GM19463 (cell line): ENCODE measurements around the gene C4orf50.

Experiments used
- ATAC-seq: cut with Tn5 transposase; IDR thresholded peaks from one replicate; pipeline ENCODE4 v1.9.1; 2021; ENCODE audit warnings: mild to moderate bottlenecking, moderate library complexity; ENCODE audit not compliant: unreplicated experiment

The C4orf50 gene

GRCh38 chr4:6044276-6044675 is 26.0 kb upstream of the C4orf50 start:
- ATAC-seq, result no peak

- no peak for ATAC-seq
Measured at GRCh38 chr4:6043843-6044242, 25.6 kb upstream of the C4orf50 start.

- ATAC-seq, result no peak
Measured at GRCh38 chr4:6043188-6043587, 25.0 kb upstream of the C4orf50 start.

GRCh38 chr4:6042293-6043063 is 24.2 kb upstream of the C4orf50 start:
- ATAC-seq, result no peak

GRCh38 chr4:6041800-6042199 is 23.6 kb upstream of the C4orf50 start:
- no peak for ATAC-seq

GRCh38 chr4:6038711-6039110 is 20.5 kb upstream of the C4orf50 start:
- ATAC-seq, result no peak

- ATAC-seq, result no peak
Measured at GRCh38 chr4:6035786-6036185, 17.6 kb upstream of the C4orf50 start.

- ATAC-seq, result no peak
Measured at GRCh38 chr4:6033381-6033780, 15.2 kb upstream of the C4orf50 start.

GRCh38 chr4:6032249-6033244 is 14.3 kb upstream of the C4orf50 start:
- ATAC-seq, result no peak

GRCh38 chr4:6031846-6032245 is 13.6 kb upstream of the C4orf50 start:
- ATAC-seq, result no peak

GRCh38 chr4:6030679-6031078 is 12.4 kb upstream of the C4orf50 start:
- no peak for ATAC-seq

GRCh38 chr4:6029254-6029653 is 11.0 kb upstream of the C4orf50 start:
- ATAC-seq, result no peak

- no peak for ATAC-seq
Measured at GRCh38 chr4:6028168-6028567, 9.9 kb upstream of the C4orf50 start.

- ATAC-seq, result no peak
Measured at GRCh38 chr4:6027392-6027791, 9.2 kb upstream of the C4orf50 start.

- no peak for ATAC-seq
Measured at GRCh38 chr4:6024313-6024960, 6.2 kb upstream of the C4orf50 start.

- ATAC-seq, result no peak
Measured at GRCh38 chr4:6023731-6024130, 5.5 kb upstream of the C4orf50 start.

GRCh38 chr4:6022607-6023288 is 4.5 kb upstream of the C4orf50 start:
- ATAC-seq, result no peak

GRCh38 chr4:6021831-6022606 is 3.8 kb upstream of the C4orf50 start:
- no peak for ATAC-seq

- ATAC-seq, result no peak
Measured at GRCh38 chr4:6020613-6021012, 2.4 kb upstream of the C4orf50 start.
